ENCODE results near the gene DMRT3.

DNA sequence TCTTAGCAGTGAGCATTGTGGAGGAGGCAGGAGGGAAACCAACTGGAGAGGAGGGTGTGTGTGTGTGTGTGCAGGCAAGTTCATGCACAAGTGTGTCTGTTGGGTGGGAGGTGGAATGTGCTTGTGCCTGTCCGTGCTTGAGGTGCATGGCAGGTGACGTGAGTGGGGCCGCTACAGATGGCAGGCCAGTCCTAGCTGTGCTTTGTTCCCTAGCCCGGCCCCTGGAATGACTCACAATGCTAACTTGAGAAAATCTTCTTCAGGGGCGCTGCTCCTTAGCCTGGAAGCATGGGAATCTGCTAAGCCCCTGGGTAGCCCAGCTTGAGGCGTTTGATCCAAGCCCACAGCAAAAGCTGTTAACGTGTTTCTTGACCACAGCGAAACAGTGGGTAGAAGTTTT lies 48.7 kb downstream of the DMRT3 start:
- TF ChIP-seq, protein P1, sequence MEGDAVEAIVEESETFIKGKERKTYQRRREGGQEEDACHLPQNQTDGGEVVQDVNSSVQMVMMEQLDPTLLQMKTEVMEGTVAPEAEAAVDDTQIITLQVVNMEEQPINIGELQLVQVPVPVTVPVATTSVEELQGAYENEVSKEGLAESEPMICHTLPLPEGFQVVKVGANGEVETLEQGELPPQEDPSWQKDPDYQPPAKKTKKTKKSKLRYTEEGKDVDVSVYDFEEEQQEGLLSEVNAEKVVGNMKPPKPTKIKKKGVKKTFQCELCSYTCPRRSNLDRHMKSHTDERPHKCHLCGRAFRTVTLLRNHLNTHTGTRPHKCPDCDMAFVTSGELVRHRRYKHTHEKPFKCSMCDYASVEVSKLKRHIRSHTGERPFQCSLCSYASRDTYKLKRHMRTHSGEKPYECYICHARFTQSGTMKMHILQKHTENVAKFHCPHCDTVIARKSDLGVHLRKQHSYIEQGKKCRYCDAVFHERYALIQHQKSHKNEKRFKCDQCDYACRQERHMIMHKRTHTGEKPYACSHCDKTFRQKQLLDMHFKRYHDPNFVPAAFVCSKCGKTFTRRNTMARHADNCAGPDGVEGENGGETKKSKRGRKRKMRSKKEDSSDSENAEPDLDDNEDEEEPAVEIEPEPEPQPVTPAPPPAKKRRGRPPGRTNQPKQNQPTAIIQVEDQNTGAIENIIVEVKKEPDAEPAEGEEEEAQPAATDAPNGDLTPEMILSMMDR (IDR thresholded peaks at IDR 0.05 in 2 of 3, conservative IDR thresholded peaks at IDR 0.05 in 1 of 3; ENCODE audit: insufficient read depth in 2 of 3, low read depth in 1 of 3, low read length in 3 of 3): no peak
- TF ChIP-seq U2AF1 (optimal IDR thresholded peaks at IDR 0.05; ENCODE audit: low read depth, low read length) (no peak), PHB2 (IDR thresholded peaks at IDR 0.05; ENCODE audit: low read depth) (no peak), SRF (CRISPR knock-in tag; IDR thresholded peaks at IDR 0.05) (no peak), ZNF174 (CRISPR knock-in tag; IDR thresholded peaks at IDR 0.05) (no peak), MXI1 (IDR thresholded peaks at IDR 0.05; ENCODE audit: low read depth, low read length) (no peak)

All from K562 (cell line).